SU-DHL-6 (cell line): ENCODE results near the gene WDR47.

Experiments
- H2AFZ ChIP-seq: fragments of 200-600 bp; sonication (generic); 2 replicates; pipeline ENCODE4 v1.6.1; 2014; ENCODE audit warnings: low read depth, mild to moderate bottlenecking, moderate library complexity, mixed read lengths, antibody characterized with exemption, low read length; ENCODE audit not compliant: severe bottlenecking
- H3F3A ChIP-seq: fragments of 200-600 bp; shearing (Covaris generic); 2 replicates; pipeline ENCODE4 v1.6.0; 2016; ENCODE audit warnings: antibody characterized with exemption, mild to moderate bottlenecking; ENCODE audit not compliant: insufficient read depth
- H3K27ac ChIP-seq: fragments of 200-600 bp; sonication (generic); 2 replicates; pipeline ENCODE4 v1.5.1; 2016; ENCODE audit warnings: low read depth, mild to moderate bottlenecking, low read length, moderate library complexity, mixed read lengths
- H3K27me3 ChIP-seq: fragments of 200-600 bp; sonication (generic), shearing (Covaris generic); 2 replicates; pipeline ENCODE4 v1.6.0; 2014; ENCODE audit warnings: mild to moderate bottlenecking, low read length
- H3K36me3 ChIP-seq: fragments of 200-600 bp; sonication (generic); 2 replicates; pipeline ENCODE4 v1.6.1; 2014; ENCODE audit warnings: mild to moderate bottlenecking, low read length, mixed read lengths
- H3K4me2 ChIP-seq: fragments of 300-600, 200-600 bp; shearing (Covaris generic), sonication (generic); 2 replicates; pipeline ENCODE4 v1.6.0; 2014; ENCODE audit warnings: low read length, low read depth, mild to moderate bottlenecking; ENCODE audit not compliant: poor library complexity, severe bottlenecking
- H3K4me3 ChIP-seq: fragments of 200-600 bp; sonication (generic); 2 replicates; pipeline ENCODE4 v1.5.1; 2014; ENCODE audit warnings: antibody characterized with exemption, low read length, mild to moderate bottlenecking, mixed read lengths; ENCODE audit not compliant: insufficient read depth, poor library complexity, severe bottlenecking
- H3K79me2 ChIP-seq: fragments of 200-600 bp; sonication (generic); 2 replicates; pipeline ENCODE4 v1.6.1; 2014; ENCODE audit warnings: mild to moderate bottlenecking, low read length, moderate library complexity; ENCODE audit not compliant: insufficient read depth
- H3K9ac ChIP-seq: fragments of 200-600 bp; sonication (generic); 2 replicates; pipeline ENCODE4 v1.7.0; 2014; ENCODE audit warnings: mild to moderate bottlenecking, low read length
- H3K9me2 ChIP-seq: fragments of 200-600 bp; sonication (generic); replicated peaks from 2 replicates; pipeline ENCODE4 v1.6.1; 2014; ENCODE audit warnings: low read length; ENCODE audit not compliant: insufficient read depth
- H3K9me3 ChIP-seq: fragments of 200-600 bp; sonication (generic); 2 replicates; pipeline ENCODE4 v1.6.1; 2014; ENCODE audit warnings: low read length, mixed read lengths; ENCODE audit not compliant: insufficient read depth
- H4K20me1 ChIP-seq: fragments of 200-600 bp; sonication (generic); 2 replicates; pipeline ENCODE4 v1.6.1; 2014; ENCODE audit warnings: low read depth, mild to moderate bottlenecking, antibody characterized with exemption, low read length, moderate library complexity, mixed read lengths
- EZH2phosphoT487 ChIP-seq: fragments of 200-600 bp; sonication (generic), shearing (Covaris generic); conservative IDR thresholded peaks from 2 replicates; pipeline ENCODE4 v1.6.1; 2018; ENCODE audit warnings: mild to moderate bottlenecking, antibody characterized with exemption, low read length, moderate library complexity, mixed read lengths
- TF ChIP-seq, protein P1 (sequence below): fragments of 200-600 bp; sonication (generic); IDR thresholded peaks from one replicate; pipeline ENCODE4 v1.5.1; 2017; ENCODE audit warnings: antibody characterized with exemption, mild to moderate bottlenecking, low read length, moderate library complexity; ENCODE audit not compliant: insufficient read depth, poor library complexity, severe bottlenecking

Gene WDR47

DNA sequence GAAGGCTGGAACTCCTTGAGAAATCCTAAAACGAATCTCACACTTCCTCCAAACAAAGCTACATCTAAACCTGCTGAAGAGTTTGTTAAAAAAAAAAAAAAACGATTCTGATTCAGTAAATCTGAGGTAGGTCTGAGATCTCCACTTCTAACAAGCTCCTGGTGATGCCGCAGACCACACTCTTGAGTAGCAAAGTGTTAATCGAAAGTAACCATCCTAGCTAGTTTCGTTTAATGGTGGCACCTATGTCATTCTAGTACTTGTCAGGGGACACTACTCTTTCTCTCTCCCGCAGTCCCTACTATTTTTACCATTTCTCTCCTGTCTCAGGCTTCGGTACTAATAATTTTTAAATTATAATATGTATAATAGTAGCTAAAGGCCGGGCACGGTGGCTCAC, 80.7 kb downstream of the WDR47 start:
- H3F3A ChIP-seq: peaks cover 16% of the 10 kb centered on the region
- H3K27ac ChIP-seq: no peak overlapping the region
- no peaks in the 10 kb centered on the region for H3K9me2 ChIP-seq
- TF ChIP-seq EZH2phosphoT487: no peak
- TF ChIP-seq, protein P1, sequence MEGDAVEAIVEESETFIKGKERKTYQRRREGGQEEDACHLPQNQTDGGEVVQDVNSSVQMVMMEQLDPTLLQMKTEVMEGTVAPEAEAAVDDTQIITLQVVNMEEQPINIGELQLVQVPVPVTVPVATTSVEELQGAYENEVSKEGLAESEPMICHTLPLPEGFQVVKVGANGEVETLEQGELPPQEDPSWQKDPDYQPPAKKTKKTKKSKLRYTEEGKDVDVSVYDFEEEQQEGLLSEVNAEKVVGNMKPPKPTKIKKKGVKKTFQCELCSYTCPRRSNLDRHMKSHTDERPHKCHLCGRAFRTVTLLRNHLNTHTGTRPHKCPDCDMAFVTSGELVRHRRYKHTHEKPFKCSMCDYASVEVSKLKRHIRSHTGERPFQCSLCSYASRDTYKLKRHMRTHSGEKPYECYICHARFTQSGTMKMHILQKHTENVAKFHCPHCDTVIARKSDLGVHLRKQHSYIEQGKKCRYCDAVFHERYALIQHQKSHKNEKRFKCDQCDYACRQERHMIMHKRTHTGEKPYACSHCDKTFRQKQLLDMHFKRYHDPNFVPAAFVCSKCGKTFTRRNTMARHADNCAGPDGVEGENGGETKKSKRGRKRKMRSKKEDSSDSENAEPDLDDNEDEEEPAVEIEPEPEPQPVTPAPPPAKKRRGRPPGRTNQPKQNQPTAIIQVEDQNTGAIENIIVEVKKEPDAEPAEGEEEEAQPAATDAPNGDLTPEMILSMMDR: no peak
- no peaks in the 10 kb centered on the region for H4K20me1 ChIP-seq
- H3K4me2 ChIP-seq: no peak overlapping the region
- no peaks in the 10 kb centered on the region for H3K9me3 ChIP-seq
- H3K4me3 ChIP-seq: no peak overlapping the region
- H2AFZ ChIP-seq: no peak overlapping the region
- H3K9ac ChIP-seq: no peak overlapping the region
- peaks cover 28% of the 10 kb centered on the region for H3K79me2 ChIP-seq
- no peaks in the 10 kb centered on the region for H3K36me3 ChIP-seq
- H3K27me3 ChIP-seq: no peaks in the 10 kb centered on the region

- no peak overlapping the region for H3K4me3 ChIP-seq
- no peak overlapping the region for H3K4me2 ChIP-seq
- H3K27me3 ChIP-seq: no peaks in the 10 kb centered on the region
- no peak overlapping the region for H2AFZ ChIP-seq
- no peaks in the 10 kb centered on the region for H3K9me2 ChIP-seq
- H3K79me2 ChIP-seq: peaks cover 28% of the 10 kb centered on the region
- H4K20me1 ChIP-seq: no peaks in the 10 kb centered on the region
- no peak overlapping the region for H3K27ac ChIP-seq
- peaks cover 16% of the 10 kb centered on the region for H3F3A ChIP-seq
- H3K36me3 ChIP-seq: no peaks in the 10 kb centered on the region
- no peak overlapping the region for H3K9ac ChIP-seq
- TF ChIP-seq, protein P1: no peak
- no peak for TF ChIP-seq EZH2phosphoT487
- no peaks in the 10 kb centered on the region for H3K9me3 ChIP-seq
Observed at GRCh38 chr1:108960719-108961118, 81.2 kb downstream of the WDR47 start.

- H3K4me3 ChIP-seq: no peak overlapping the region
- H3K9me3 ChIP-seq: no peaks in the 10 kb centered on the region
- TF ChIP-seq, protein P1: no peak
- no peak for TF ChIP-seq EZH2phosphoT487
- H3K9ac ChIP-seq: no peak overlapping the region
- H3K27me3 ChIP-seq: no peaks in the 10 kb centered on the region
- no peak overlapping the region for H2AFZ ChIP-seq
- H3K79me2 ChIP-seq: peaks cover 35% of the 10 kb centered on the region
- H3K9me2 ChIP-seq: no peaks in the 10 kb centered on the region
- H3K4me2 ChIP-seq: no peak overlapping the region
- no peaks in the 10 kb centered on the region for H3K36me3 ChIP-seq
- H3F3A ChIP-seq: peaks cover 3% of the 10 kb centered on the region; the same call in 1 of the 2 replicates
- no peaks in the 10 kb centered on the region for H4K20me1 ChIP-seq
- no peak overlapping the region for H3K27ac ChIP-seq
Observed at GRCh38 chr1:108957888-108958287, 84.0 kb downstream of the WDR47 start.
